HUES6 (cell line): ENCODE data around the gene ARHGAP8.

Experiments used
- H3K27ac ChIP-seq: 2 replicates; pipeline ENCODE4 v1.7.0; 2013; ENCODE audit warnings: low read depth, mild to moderate bottlenecking, low read length, inconsistent platforms
- H3K27me3 ChIP-seq: 2 replicates; pipeline ENCODE4 v1.6.1; 2013; ENCODE audit warnings: low read length; ENCODE audit not compliant: control insufficient read depth, insufficient read depth
- H3K36me3 ChIP-seq: 2 replicates; pipeline ENCODE4 v1.6.1; 2013; ENCODE audit warnings: low read length; ENCODE audit not compliant: control insufficient read depth, insufficient read depth
- H3K4me1 ChIP-seq: 2 replicates; pipeline ENCODE4 v1.6.1; 2013; ENCODE audit warnings: low read length; ENCODE audit not compliant: control insufficient read depth, insufficient read depth
- H3K4me3 ChIP-seq: 2 replicates; pipeline ENCODE4 v1.5.1; 2013; ENCODE audit warnings: low read depth, low read length
- H3K9ac ChIP-seq: one replicate; pipeline ENCODE4 v1.6.1; 2013; ENCODE audit warnings: mild to moderate bottlenecking, low read length
- H3K9me3 ChIP-seq: 2 replicates; pipeline ENCODE4 v1.6.1; 2013; ENCODE audit warnings: low read depth, low read length; ENCODE audit not compliant: control insufficient read depth, insufficient read depth

Gene ARHGAP8

GRCh38 chr22:44816141-44816540 lies 63.8 kb downstream of the ARHGAP8 start:
- H3K27ac ChIP-seq: no peak overlapping the region
- H3K36me3 ChIP-seq: peaks cover 14% of the 10 kb centered on the region
- no peak overlapping the region for H3K9ac ChIP-seq
- peaks cover 13% of the 10 kb centered on the region for H3K4me1 ChIP-seq
- H3K9me3 ChIP-seq: no peaks in the 10 kb centered on the region
- H3K4me3 ChIP-seq: no peak overlapping the region
- H3K27me3 ChIP-seq: no peaks in the 10 kb centered on the region

GRCh38 chr22:44818727-44819126 lies 66.4 kb downstream of the ARHGAP8 start:
- H3K27ac ChIP-seq: no peak overlapping the region
- peaks cover 23% of the 10 kb centered on the region for H3K36me3 ChIP-seq
- H3K4me3 ChIP-seq: no peak overlapping the region
- no peaks in the 10 kb centered on the region for H3K27me3 ChIP-seq
- H3K9ac ChIP-seq: no peak overlapping the region
- H3K4me1 ChIP-seq: peaks cover 21% of the 10 kb centered on the region
- H3K9me3 ChIP-seq: no peaks in the 10 kb centered on the region

- Histone ChIP-seq H3K27ac (no peak overlapping the region), H3K4me3 (no peak overlapping the region), H3K9me3 (no peaks in the 10 kb centered on the region), H3K4me1 (peaks cover 17% of the 10 kb centered on the region), H3K9ac (no peak overlapping the region), H3K27me3 (no peaks in the 10 kb centered on the region), H3K36me3 (peaks cover 25% of the 10 kb centered on the region)
Observed at GRCh38 chr22:44819966-44820631, 67.7 kb downstream of the ARHGAP8 start.

- Histone ChIP-seq H3K4me1 (peaks cover 17% of the 10 kb centered on the region), H3K27ac (no peak overlapping the region), H3K27me3 (no peaks in the 10 kb centered on the region), H3K4me3 (no peak overlapping the region), H3K9me3 (no peaks in the 10 kb centered on the region), H3K9ac (no peak overlapping the region), H3K36me3 (peaks cover 31% of the 10 kb centered on the region)
Observed at GRCh38 chr22:44821741-44822475, 69.5 kb downstream of the ARHGAP8 start.

- Histone ChIP-seq H3K9ac (no peak overlapping the region), H3K9me3 (no peaks in the 10 kb centered on the region), H3K27ac (no peak overlapping the region), H3K4me3 (no peak overlapping the region), H3K36me3 (peaks cover 31% of the 10 kb centered on the region), H3K27me3 (no peaks in the 10 kb centered on the region), H3K4me1 (peaks cover 17% of the 10 kb centered on the region)
Observed at GRCh38 chr22:44822534-44822933, 70.2 kb downstream of the ARHGAP8 start.

- no peaks in the 10 kb centered on the region for H3K27me3 ChIP-seq
- H3K9ac ChIP-seq: no peak overlapping the region
- H3K4me1 ChIP-seq: peaks cover 17% of the 10 kb centered on the region
- H3K27ac ChIP-seq: no peak overlapping the region
- H3K4me3 ChIP-seq: no peak overlapping the region
- no peaks in the 10 kb centered on the region for H3K9me3 ChIP-seq
- H3K36me3 ChIP-seq: peaks cover 31% of the 10 kb centered on the region
Observed at GRCh38 chr22:44823396-44823795, 71.0 kb downstream of the ARHGAP8 start.

- peaks cover 31% of the 10 kb centered on the region for H3K36me3 ChIP-seq
- no peak overlapping the region for H3K27ac ChIP-seq
- H3K9ac ChIP-seq: no peak overlapping the region
- H3K9me3 ChIP-seq: no peaks in the 10 kb centered on the region
- no peaks in the 10 kb centered on the region for H3K27me3 ChIP-seq
- H3K4me1 ChIP-seq: peaks cover 17% of the 10 kb centered on the region
- no peak overlapping the region for H3K4me3 ChIP-seq
Observed at GRCh38 chr22:44823806-44824205, 71.4 kb downstream of the ARHGAP8 start.

GRCh38 chr22:44824271-44824670 lies 71.9 kb downstream of the ARHGAP8 start:
- Histone ChIP-seq H3K9me3 (no peaks in the 10 kb centered on the region), H3K9ac (no peak overlapping the region), H3K27me3 (no peaks in the 10 kb centered on the region), H3K36me3 (peaks cover 31% of the 10 kb centered on the region), H3K4me1 (peaks cover 17% of the 10 kb centered on the region), H3K4me3 (no peak overlapping the region), H3K27ac (no peak overlapping the region)

- Histone ChIP-seq H3K36me3 (peaks cover 31% of the 10 kb centered on the region), H3K4me1 (peaks cover 8% of the 10 kb centered on the region), H3K27me3 (no peaks in the 10 kb centered on the region), H3K4me3 (no peak overlapping the region), H3K27ac (no peak overlapping the region), H3K9me3 (no peaks in the 10 kb centered on the region), H3K9ac (no peak overlapping the region)
Observed at GRCh38 chr22:44825310-44826150, 73.2 kb downstream of the ARHGAP8 start.

GRCh38 chr22:44827666-44828190 lies 75.4 kb downstream of the ARHGAP8 start:
- no peak overlapping the region for H3K27ac ChIP-seq
- no peaks in the 10 kb centered on the region for H3K4me1 ChIP-seq
- H3K9me3 ChIP-seq: no peaks in the 10 kb centered on the region
- H3K36me3 ChIP-seq: peaks cover 24% of the 10 kb centered on the region
- no peak overlapping the region for H3K9ac ChIP-seq
- H3K27me3 ChIP-seq: no peaks in the 10 kb centered on the region
- no peak overlapping the region for H3K4me3 ChIP-seq
